H1 (cell line): ENCODE measurements around the gene TPSAB1. TPM values are rescaled to one million over a fixed set of nuclear protein-coding genes. Genes with fewer than 3 reads are reported as not detected.

ENCODE experiments used
- CTCF ChIA-PET: fragments of 300-600 bp; sonication (Branson Sonifier 250); formaldehyde crosslinking; loops from one replicate; lab custom pipeline; 2021; ENCODE audit not compliant: partially characterized antibody; lab: Charles Lee
- POLR2A ChIA-PET: fragments of 300-600 bp; sonication (Branson Sonifier 250); formaldehyde crosslinking; loops from one replicate; lab custom pipeline; 2021; ENCODE audit warnings: inconsistent platforms; ENCODE audit not compliant: partially characterized antibody; lab: Charles Lee
- DNase-seq, 2 experiments: peaks; one replicate each; pipeline versions ENCODE4 v3.0.0 to v3.0.0-alpha.2; 2010 to 2022; ENCODE audit warnings: low spot score in 2 of 2, low read depth in 1 of 2, mixed read lengths in 1 of 2
- FAIRE-seq: peaks from 2 replicates; lab custom pipeline; 2011; peaks lifted over from hg19 to GRCh38; lab: Jason Lieb, UNC
- H2AFZ ChIP-seq: 2 replicates; pipeline ENCODE4 v1.8.1; 2012; ENCODE audit warnings: low read length, inconsistent platforms
- H2AK5ac ChIP-seq: 2 replicates; pipeline ENCODE4 v1.6.1; 2013; ENCODE audit warnings: low read depth, low read length
- H2BK120ac ChIP-seq: replicated peaks from 2 replicates; pipeline ENCODE3; 2013; ENCODE audit warnings: low read depth, low read length, inconsistent platforms
- H2BK12ac ChIP-seq: 2 replicates; pipeline ENCODE4 v1.6.1; 2013; ENCODE audit warnings: low read depth, low read length
- H2BK15ac ChIP-seq: 2 replicates; pipeline ENCODE4 v1.6.1; 2013; ENCODE audit warnings: low read length
- H2BK20ac ChIP-seq: 2 replicates; pipeline ENCODE4 v1.6.1; 2013; ENCODE audit warnings: low read length
- H2BK5ac ChIP-seq: 2 replicates; pipeline ENCODE4 v1.6.1; 2013; ENCODE audit warnings: low read depth, low read length
- H3K14ac ChIP-seq: 2 replicates; pipeline ENCODE4 v1.6.1; 2013; ENCODE audit warnings: inconsistent platforms; ENCODE audit not compliant: insufficient read length
- H3K18ac ChIP-seq: 2 replicates; pipeline ENCODE4 v1.6.1; 2013; ENCODE audit warnings: low read length; ENCODE audit errors: extremely low read depth
- H3K23ac ChIP-seq: 2 replicates; pipeline ENCODE4 v1.6.1; 2013; ENCODE audit warnings: inconsistent platforms; ENCODE audit not compliant: insufficient read length
- H3K23me2 ChIP-seq: 2 replicates; pipeline ENCODE4 v1.6.1; 2013; ENCODE audit warnings: low read depth, low read length
- H3K27ac ChIP-seq: 2 replicates; pipeline ENCODE4 v1.6.1; 2011; ENCODE audit warnings: low read depth, low read length, inconsistent platforms
- H3K27me3 ChIP-seq, 4 experiments: replicated peaks in 1 of 4; 1 replicate in 1 of 4; 2 replicates in 3 of 4; pipeline versions ENCODE4 v1.6.1 to v1.8.1; 2011 to 2013; ENCODE audit warnings: low read length in 3 of 4, mild to moderate bottlenecking in 3 of 4, inconsistent platforms in 2 of 4, mixed read lengths in 2 of 4, moderate library complexity in 1 of 4; ENCODE audit not compliant: control insufficient read depth in 3 of 4, insufficient read depth in 3 of 4; ENCODE audit errors: extremely low read depth in 1 of 4
- H3K36me3 ChIP-seq, 4 experiments: 2 replicates each; pipeline versions ENCODE4 v1.6.1 to v1.8.1; 2011 to 2013; ENCODE audit warnings: mild to moderate bottlenecking in 4 of 4, low read length in 3 of 4, moderate library complexity in 2 of 4, control low read depth in 1 of 4, inconsistent platforms in 1 of 4; ENCODE audit not compliant: insufficient read depth in 4 of 4, control insufficient read depth in 2 of 4
- H3K4ac ChIP-seq: replicated peaks from 2 replicates; pipeline ENCODE3; 2013; ENCODE audit warnings: low read length, low read depth, mixed read lengths, inconsistent platforms; ENCODE audit not compliant: insufficient read length
- H3K4me1 ChIP-seq, 4 experiments: replicated peaks in 1 of 4; 1 replicate in 1 of 4; 2 replicates in 3 of 4; pipeline versions ENCODE4 v1.6.1 to v1.8.1; 2011 to 2013; ENCODE audit warnings: low read length in 3 of 4, inconsistent platforms in 2 of 4, mixed read lengths in 1 of 4; ENCODE audit not compliant: insufficient read depth in 4 of 4, control insufficient read depth in 3 of 4
- H3K4me2 ChIP-seq, 2 experiments: 2 replicates each; pipeline versions ENCODE4 v1.6.1 to v1.8.1; 2011 to 2013; ENCODE audit warnings: low read depth in 2 of 2, low read length in 2 of 2, control low read depth in 1 of 2, inconsistent platforms in 1 of 2, mild to moderate bottlenecking in 1 of 2; ENCODE audit not compliant: insufficient read depth in 1 of 2
- H3K4me3 ChIP-seq, 4 experiments: fragments of 200-600, 300-600 bp in 1 of 4; sonication (generic), shearing (Covaris generic), sonication (Bioruptor Twin) in 1 of 4; 2 replicates each; pipeline versions ENCODE4 v1.5.1 to v1.8.1; 2011 to 2016; ENCODE audit warnings: low read length in 4 of 4, low read depth in 3 of 4, control low read depth in 2 of 4, inconsistent platforms in 2 of 4, mild to moderate bottlenecking in 2 of 4, mixed read lengths in 1 of 4, moderate library complexity in 1 of 4; ENCODE audit not compliant: insufficient read depth in 2 of 4; ENCODE audit errors: extremely low read depth in 1 of 4
- H3K56ac ChIP-seq: replicated peaks from 2 replicates; pipeline ENCODE3; 2013; ENCODE audit warnings: low read depth, mild to moderate bottlenecking, mixed read lengths, low read length, inconsistent platforms; ENCODE audit not compliant: insufficient read length
- H3K79me1 ChIP-seq: 2 replicates; pipeline ENCODE4 v1.6.1; 2013; ENCODE audit warnings: low read depth, low read length, control low read depth
- H3K79me2 ChIP-seq, 2 experiments: 2 replicates each; pipeline versions ENCODE4 v1.6.1 to v1.8.1; 2012 to 2013; ENCODE audit warnings: low read length in 2 of 2, mild to moderate bottlenecking in 2 of 2, inconsistent platforms in 1 of 2; ENCODE audit not compliant: insufficient read depth in 2 of 2, control insufficient read depth in 1 of 2
- H3K9ac ChIP-seq, 4 experiments: replicated peaks in 1 of 4; 1 replicate in 1 of 4; 2 replicates in 3 of 4; pipeline versions ENCODE4 v1.6.1 to v1.8.1; 2011 to 2013; ENCODE audit warnings: low read depth in 3 of 4, low read length in 3 of 4, control low read depth in 2 of 4, mild to moderate bottlenecking in 2 of 4, moderate library complexity in 2 of 4, inconsistent platforms in 1 of 4; ENCODE audit errors: extremely low read depth in 1 of 4
- H3K9me3 ChIP-seq, 2 experiments: 2 replicates each; pipeline versions ENCODE4 v1.6.1 to v1.8.1; 2012 to 2013; ENCODE audit warnings: mild to moderate bottlenecking in 2 of 2, moderate library complexity in 2 of 2, control low read depth in 1 of 2, inconsistent platforms in 1 of 2, low read depth in 1 of 2, low read length in 1 of 2, mixed read lengths in 1 of 2; ENCODE audit not compliant: insufficient read depth in 2 of 2
- H4K20me1 ChIP-seq, 2 experiments: replicated peaks in 1 of 2; 2 replicates each; pipeline versions ENCODE3 to v1.8.1; 2011 to 2013; ENCODE audit warnings: inconsistent platforms in 2 of 2, low read length in 2 of 2, mild to moderate bottlenecking in 1 of 2; ENCODE audit not compliant: insufficient read depth in 2 of 2, control insufficient read depth in 1 of 2
- H4K5ac ChIP-seq: 2 replicates; pipeline ENCODE4 v1.6.1; 2013; ENCODE audit warnings: low read length, low read depth, mixed read lengths, inconsistent platforms; ENCODE audit not compliant: insufficient read length
- H4K8ac ChIP-seq: 2 replicates; pipeline ENCODE4 v1.8.0; 2013; ENCODE audit warnings: mild to moderate bottlenecking, moderate library complexity, low read length, inconsistent platforms; ENCODE audit not compliant: insufficient read depth; ENCODE audit errors: extremely low read depth
- H4K91ac ChIP-seq: replicated peaks from 2 replicates; pipeline ENCODE3; 2013; ENCODE audit warnings: low read length, mixed read lengths, inconsistent platforms; ENCODE audit not compliant: insufficient read length
- FOSL1 ChIP-seq: IDR thresholded peaks from 2 replicates; pipeline ENCODE4 v1.6.1; 2011; ENCODE audit warnings: mild to moderate bottlenecking, low read depth, low read length, moderate library complexity; ENCODE audit not compliant: insufficient read depth
- HDAC6 ChIP-seq: IDR thresholded peaks from one replicate; pipeline ENCODE4 v1.7.1; 2012; ENCODE audit warnings: low read depth, mild to moderate bottlenecking, inconsistent platforms, low read length, moderate library complexity
- WGBS, 2 experiments: shearing (Covaris generic) in 1 of 2; methylation state at CpG; one replicate each; pipeline versions ENCODE4 v1.1.6 to v1.1.7; 2013 to 2015; ENCODE audit warnings: low lambda C conversion rate in 2 of 2, mixed read lengths in 2 of 2, inconsistent platforms in 1 of 2, low coverage in 1 of 2, missing lambda C conversion rate in 1 of 2; ENCODE audit not compliant: insufficient replicate concordance in 2 of 2, insufficient coverage in 1 of 2, insufficient read length in 1 of 2; ENCODE audit errors: extremely low coverage in 1 of 2, missing lambda C conversion rate in 1 of 2; 5-methylcytosine and 5-hydroxymethylcytosine counted together
- polyA plus RNA-seq, 7 experiments: library from polyadenylated mRNA; depleted of rRNA in 3 of 7; stranded (reverse) in 5 of 7; unstranded in 2 of 7; fragments of >200 nt in 5 of 7; fragments of 200-250 nt in 2 of 7; gene quantifications; 1 replicate in 5 of 7; 2 replicates in 1 of 7; 4 replicates in 1 of 7; pipeline versions ENCODE4 v1.2.1 to v1.2.3, GENCODE V29; 2011 to 2013; ENCODE audit warnings: missing spikeins in 2 of 7, mixed read lengths in 2 of 7
- total RNA-seq: library from RNA; stranded (reverse); fragmentation: NEBNext Ultra II Directional; extraction: Animal tissue kit (Norgen Biotek cat#: 25700); gene quantifications from 2 replicates; pipeline ENCODE4 v1.2.1, GENCODE V29; 2021

Gene TPSAB1
- total and polyA plus RNA-seq, 2 of the 8 experiments (the other 6 are each of a cell fraction or from before 2014, with no cell fraction given) = 0.09 TPM; not detected in 1

DNA sequence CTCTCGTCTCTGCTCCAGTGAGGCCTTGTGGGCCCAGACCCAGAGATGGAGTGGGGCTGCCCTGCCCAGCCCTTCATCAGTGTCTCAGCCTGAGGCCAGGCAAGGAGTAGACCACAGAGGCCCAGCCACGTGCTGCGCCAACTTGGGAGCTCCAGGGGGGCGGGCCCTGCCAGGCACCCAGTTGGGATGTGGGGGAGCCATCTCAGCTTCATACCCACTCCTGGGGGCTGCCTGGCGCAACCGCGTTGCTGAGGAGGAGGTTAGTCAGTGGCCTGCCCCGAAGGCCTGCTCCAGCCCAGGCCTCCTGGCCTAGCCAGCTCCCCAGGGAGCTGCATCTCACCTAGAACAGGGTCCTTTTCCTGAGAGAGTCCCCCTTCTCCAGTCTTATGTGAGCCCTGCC is 27.3 kb upstream of the TPSAB1 start:
- Histone ChIP-seq H3K27me3 (no peaks in the 10 kb centered on the region), H3K36me3 (peaks cover 4 to 70% (median 9%) of the 10 kb centered on the region in 4 experiments; a peak in 5 of 8 replicates), H4K20me1 (peaks cover 0 to 8% of the 10 kb centered on the region in 2 experiments), H4K5ac (no peak overlapping the region), H4K91ac (no peak overlapping the region), H2BK12ac (no peak overlapping the region), H3K18ac (no peak overlapping the region), H3K23ac (no peak overlapping the region), H2BK20ac (no peak overlapping the region), H3K4me3 (no peak overlapping the region), H3K9ac (no peak overlapping the region), H2BK15ac (no peak overlapping the region), H3K23me2 (no peaks in the 10 kb centered on the region), H3K79me2 (no peaks in the 10 kb centered on the region), H2BK120ac (no peak overlapping the region), H3K4ac (no peak overlapping the region), H3K14ac (no peak overlapping the region), H3K4me2 (no peak overlapping the region), H3K9me3 (no peaks in the 10 kb centered on the region), H3K27ac (no peak overlapping the region), H2AFZ (no peak overlapping the region)
- POLR2A ChIA-PET = no interaction called here
- CTCF ChIA-PET = no interaction called here
- WGBS, 2 experiments = 85% methylated on average over 8 of the region's 8 CpGs; no CpG with 5 or more reads in 1 of the 2 experiments
- FAIRE-seq (no peak), DNase-seq (no peak)
- no peak for TF ChIP-seq FOSL1
- TF ChIP-seq HDAC6 = no peak
- TF ChIP-seq, all 59 proteins: peak for 0
- H2BK5ac ChIP-seq = no peak overlapping the region
- no peak overlapping the region for H3K56ac ChIP-seq
- H3K4me1 ChIP-seq = no peaks in the 10 kb centered on the region
- H4K8ac ChIP-seq = no peak overlapping the region
- H2AK5ac ChIP-seq = no peak overlapping the region
- no peaks in the 10 kb centered on the region for H3K79me1 ChIP-seq
